Stomach (tissue), 9 donors: Measurements from ENCODE around the gene GALP. TPM values are rescaled to one million over a fixed set of nuclear protein-coding genes. Genes with fewer than 3 reads are reported as not detected.

Experiments
- DNase-seq, 2 donors: peaks; one replicate each; pipeline versions ENCODE4 v3.0.0 to v3.0.0-alpha.2; 2013 to 2019
- H3K27ac ChIP-seq, 5 donors: fragments of 200-600 bp in 4 of 5; sonication (generic) in 4 of 5; one replicate each; pipeline ENCODE4 v1.5.1; 2013 to 2019; ENCODE audit warnings: mild to moderate bottlenecking in 1 of 5, moderate library complexity in 1 of 5
- H3K27me3 ChIP-seq, 3 donors: fragments of 200-600 bp; sonication (generic); one replicate each; pipeline ENCODE4 v1.5.1; 2017 to 2019; ENCODE audit warnings: mixed run types in 1 of 3
- H3K36me3 ChIP-seq, 4 donors: fragments of 200-600 bp; sonication (generic); 1 replicate in 3 of 4; 2 replicates in 1 of 4; pipeline ENCODE4 v1.5.1; 2016 to 2019
- H3K4me1 ChIP-seq, 4 donors: fragments of 200-600 bp; sonication (generic); one replicate each; pipeline ENCODE4 v1.5.1; 2016 to 2019
- H3K4me3 ChIP-seq, 4 donors: fragments of 200-600 bp; sonication (generic) in 3 of 4; one replicate each; pipeline ENCODE4 v1.5.1; 2016 to 2019; ENCODE audit warnings: mild to moderate bottlenecking in 1 of 4
- H3K9me3 ChIP-seq, 4 donors: fragments of 200-600 bp; sonication (generic); one replicate each; pipeline ENCODE4 v1.5.1; 2016 to 2019
- CTCF ChIP-seq, 7 experiments: fragments of 450-650 bp in 4 of 7; fragments of 200-600 bp in 3 of 7; sonication (generic) in 3 of 7; IDR thresholded peaks; one replicate each; pipeline ENCODE4 v1.5.1; 2016 to 2019; ENCODE audit warnings: antibody characterized with exemption in 7 of 7, control low read depth in 2 of 7, mild to moderate bottlenecking in 1 of 7
- EP300 ChIP-seq: sonication (generic); formaldehyde crosslinking; IDR thresholded peaks from one replicate; pipeline ENCODE4 v1.6.1; 2017; ENCODE audit warnings: antibody characterized with exemption
- POLR2A ChIP-seq, 4 donors: fragments of 450-650 bp; IDR thresholded peaks; one replicate each; pipeline ENCODE4 v1.6.1; 2016; ENCODE audit warnings: antibody characterized with exemption in 4 of 4, control low read depth in 2 of 4, mild to moderate bottlenecking in 1 of 4, moderate library complexity in 1 of 4
- POLR2AphosphoS5 ChIP-seq, 3 donors: sonication (generic); formaldehyde crosslinking; IDR thresholded peaks; one replicate each; pipeline ENCODE4 v1.6.1; 2016; ENCODE audit warnings: antibody characterized with exemption in 3 of 3
- WGBS, 5 donors: extraction: QIAGEN DNeasy Blood & Tissue Kit in 3 of 5; methylation state at CpG; one replicate each; pipeline versions ENCODE4 v1.1.5 to v1.1.7; 2013 to 2018; 5-methylcytosine and 5-hydroxymethylcytosine counted together
- intact Hi-C: fragments of 100-400 bp; cut with DNase I; formaldehyde crosslinking; loops from one replicate; pipeline ENCODE4 v1.15.1; 2023; ENCODE audit warnings: low total_unique reads
- polyA plus RNA-seq, 3 donors: library from polyadenylated mRNA; stranded (reverse); fragments of 200-250 nt; gene quantifications; one replicate each; pipeline ENCODE4 v1.2.3, GENCODE V29; 2013
- total RNA-seq, 5 donors: library from RNA; depleted of rRNA; stranded (reverse); fragments of >200 nt; gene quantifications; one replicate each; pipeline versions ENCODE4 v1.1.0 to v1.2.3, GENCODE V29; 2014 to 2016
- donor health status: healthy with polysubstance abuse.
- donor health status: Bipolar disorder and iron deficiency.
- donor health status: healthy.

GALP gene
- total and polyA plus RNA-seq, 8 donors: not detected

GRCh38 chr19:56155124-56155687, 20.6 kb upstream of the GALP start:
- H3K27ac ChIP-seq: no peak overlapping the region
- 59 to 74% (median 68%) methylated on average over 15 to 17 of the region's 17 CpGs for WGBS, 5 donors

GRCh38 chr19:56156768-56157167, 19.0 kb upstream of the GALP start:
- Histone ChIP-seq H3K27me3 (no peaks in the 10 kb centered on the region), H3K4me3 (no peak overlapping the region), H3K9me3 (no peaks in the 10 kb centered on the region), H3K27ac (peak overlapping the region in 3 of 5 donors; percentile 7 to 39 (median 29)), H3K4me1 (peaks cover 5 to 23% (median 11%) of the 10 kb centered on the region in 4 donors), H3K36me3 (peaks cover 29 to 85% (median 77%) of the 10 kb centered on the region in 4 donors)
- TF ChIP-seq EP300 (no peak), POLR2A (IDR thresholded peaks at IDR 0.05) (no peak), CTCF (IDR thresholded peaks at IDR 0.05) (no peak), POLR2AphosphoS5 (IDR thresholded peaks at IDR 0.05) (no peak)
- WGBS, 5 donors: 49 to 73% (median 59%) methylated on average over 5 to 11 of the region's 11 CpGs
- intact Hi-C loops: no loop called here
- no peak for DNase-seq

More at GRCh38 chr19:56155124-56155687, 20.6 kb upstream of the GALP start:
- Histone ChIP-seq H3K36me3 (peaks cover 28 to 73% (median 63%) of the 10 kb centered on the region in 4 donors), H3K4me1 (peaks cover 5 to 28% (median 11%) of the 10 kb centered on the region in 4 donors), H3K9me3 (no peaks in the 10 kb centered on the region), H3K4me3 (no peak overlapping the region), H3K27me3 (no peaks in the 10 kb centered on the region)
- intact Hi-C loops: no loop called here
- TF ChIP-seq POLR2A (IDR thresholded peaks at IDR 0.05) (no peak), CTCF (IDR thresholded peaks at IDR 0.05) (peak in 4 of 7 experiments; percentile 12 to 19 (median 14))
- no peak for DNase-seq

- WGBS, 5 donors: 90 to 96% (median 93%) methylated on average over 12 to 16 of the region's 16 CpGs
- DNase-seq: no peak
- peaks cover 0 to 8% (median 4%) of the 10 kb centered on the region in 4 donors for H3K4me1 ChIP-seq
- no peak for TF ChIP-seq EP300
- no peak for TF ChIP-seq POLR2AphosphoS5 (IDR thresholded peaks at IDR 0.05)
- no peak for TF ChIP-seq CTCF (IDR thresholded peaks at IDR 0.05)
- no peak for TF ChIP-seq POLR2A (IDR thresholded peaks at IDR 0.05)
- no peak overlapping the region for H3K4me3 ChIP-seq
- no peaks in the 10 kb centered on the region for H3K9me3 ChIP-seq
- H3K36me3 ChIP-seq: peaks cover 29 to 84% (median 77%) of the 10 kb centered on the region in 4 donors
- H3K27ac ChIP-seq: no peak overlapping the region
- no peaks in the 10 kb centered on the region for H3K27me3 ChIP-seq
- intact Hi-C loops: no loop called here
Measured at GRCh38 chr19:56158170-56158757, 17.5 kb upstream of the GALP start.

- no peak for DNase-seq
- H3K4me1 ChIP-seq: peaks cover 0 to 5% (median 0%) of the 10 kb centered on the region in 4 donors
- peaks cover 29 to 76% (median 75%) of the 10 kb centered on the region in 4 donors for H3K36me3 ChIP-seq
- H3K27me3 ChIP-seq: no peaks in the 10 kb centered on the region
- no peak overlapping the region for H3K4me3 ChIP-seq
- H3K27ac ChIP-seq: no peak overlapping the region
- H3K9me3 ChIP-seq: no peaks in the 10 kb centered on the region
- WGBS, 5 donors: 93 to 96% (median 94%) methylated on average over 9 of the region's 9 CpGs
- intact Hi-C loops: no loop called here
- TF ChIP-seq EP300 (no peak), POLR2AphosphoS5 (IDR thresholded peaks at IDR 0.05) (no peak), CTCF (IDR thresholded peaks at IDR 0.05) (no peak), POLR2A (IDR thresholded peaks at IDR 0.05) (no peak)
Measured at GRCh38 chr19:56159009-56159559, 16.7 kb upstream of the GALP start.
